ACC112 (cell line): ENCODE data around the gene SORCS2.

Source experiments
- H2AFZ ChIP-seq: fragments of 200-600 bp; sonication (generic); one replicate; pipeline ENCODE4 v1.6.0; 2017; ENCODE audit warnings: antibody characterized with exemption, low read length; ENCODE audit not compliant: unreplicated experiment
- H3K27ac ChIP-seq: fragments of 200-600 bp; sonication (generic); 2 replicates; pipeline ENCODE4 v1.5.1; 2014; ENCODE audit warnings: low read depth, mild to moderate bottlenecking, antibody characterized with exemption, low read length, moderate library complexity
- H3K27me3 ChIP-seq: fragments of 200-600 bp; sonication (generic); 2 replicates; pipeline ENCODE4 v1.6.1; 2014; ENCODE audit warnings: mild to moderate bottlenecking, antibody characterized with exemption, low read length, moderate library complexity, mixed read lengths; ENCODE audit not compliant: insufficient read depth
- H3K36me3 ChIP-seq: fragments of 200-600 bp; sonication (generic); 2 replicates; pipeline ENCODE4 v1.6.1; 2016; ENCODE audit warnings: mild to moderate bottlenecking, antibody characterized with exemption, low read length, moderate library complexity, mixed read lengths; ENCODE audit not compliant: insufficient read depth
- H3K4me1 ChIP-seq: fragments of 200-600 bp; sonication (generic); one replicate; pipeline ENCODE4 v1.6.1; 2016; ENCODE audit warnings: low read length, mixed read lengths; ENCODE audit not compliant: insufficient read depth, unreplicated experiment, control insufficient read depth
- H3K4me3 ChIP-seq: fragments of 200-600 bp; sonication (generic); 2 replicates; pipeline ENCODE4 v1.5.1; 2014; ENCODE audit warnings: mild to moderate bottlenecking, low read depth, low read length
- H3K79me2 ChIP-seq: fragments of 200-600 bp; sonication (generic); one replicate; pipeline ENCODE4 v1.6.0; 2016; ENCODE audit warnings: low read length; ENCODE audit not compliant: control insufficient read depth, unreplicated experiment, insufficient read depth

SORCS2 gene

DNA sequence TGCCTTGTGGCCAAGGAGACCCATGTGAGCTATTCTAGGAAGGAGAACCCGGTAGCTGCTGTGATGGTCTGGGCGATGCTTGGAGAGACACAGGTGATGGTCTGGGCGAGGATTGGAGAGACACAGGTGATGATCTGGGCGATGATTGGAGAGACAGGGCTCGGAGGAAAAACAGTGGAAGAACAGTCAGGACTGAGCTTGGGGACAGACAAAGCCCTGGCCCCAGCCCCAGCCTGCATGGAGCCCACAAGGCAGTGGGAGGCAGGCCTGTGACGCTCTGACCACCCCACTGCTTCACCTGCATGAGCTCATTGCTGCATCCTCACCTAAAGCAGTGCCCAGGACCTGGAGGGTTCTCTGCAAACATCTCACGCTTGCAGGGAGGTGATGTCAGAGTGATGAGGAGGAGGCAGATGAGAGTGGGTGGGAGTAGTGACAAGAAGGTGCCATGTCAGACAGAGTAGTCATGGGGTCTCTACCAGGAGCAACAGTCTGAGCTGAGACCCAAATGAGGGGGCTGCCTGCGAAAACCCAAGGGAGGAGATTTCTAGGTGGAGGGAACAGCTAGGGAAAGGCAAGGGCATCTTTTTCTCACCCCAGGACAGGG is 278.3 kb downstream of the SORCS2 start:
- H3K4me1 ChIP-seq: no peaks in the 10 kb centered on the region

GRCh38 chr4:7472442-7473013 is 280.2 kb downstream of the SORCS2 start:
- Histone ChIP-seq H3K36me3 (no peaks in the 10 kb centered on the region), H3K27me3 (peaks cover 22% of the 10 kb centered on the region), H3K79me2 (no peaks in the 10 kb centered on the region), H3K4me1 (no peaks in the 10 kb centered on the region), H3K27ac (no peak overlapping the region), H2AFZ (no peak overlapping the region), H3K4me3 (no peak overlapping the region)

More for the DNA sequence above, 278.3 kb downstream of the SORCS2 start:
- no peak overlapping the region for H2AFZ ChIP-seq
- H3K79me2 ChIP-seq: no peaks in the 10 kb centered on the region
- H3K36me3 ChIP-seq: no peaks in the 10 kb centered on the region
- no peak overlapping the region for H3K27ac ChIP-seq
- H3K4me3 ChIP-seq: no peak overlapping the region
- H3K27me3 ChIP-seq: peaks cover 24% of the 10 kb centered on the region

GRCh38 chr4:7473081-7473480 is 280.7 kb downstream of the SORCS2 start:
- H3K27ac ChIP-seq: no peak overlapping the region
- H3K4me3 ChIP-seq: no peak overlapping the region
- H3K4me1 ChIP-seq: no peaks in the 10 kb centered on the region

GRCh38 chr4:7474320-7474719 is 282.0 kb downstream of the SORCS2 start:
- H3K4me3 ChIP-seq: no peak overlapping the region
- H3K27me3 ChIP-seq: peaks cover 9% of the 10 kb centered on the region

More at GRCh38 chr4:7473081-7473480, 280.7 kb downstream of the SORCS2 start:
- H2AFZ ChIP-seq: no peak overlapping the region
- H3K27me3 ChIP-seq: peaks cover 17% of the 10 kb centered on the region
- H3K79me2 ChIP-seq: no peaks in the 10 kb centered on the region
- no peaks in the 10 kb centered on the region for H3K36me3 ChIP-seq

GRCh38 chr4:7475207-7475606 is 282.9 kb downstream of the SORCS2 start:
- Histone ChIP-seq H3K4me3 (no peak overlapping the region), H2AFZ (no peak overlapping the region), H3K79me2 (no peaks in the 10 kb centered on the region), H3K36me3 (no peaks in the 10 kb centered on the region), H3K4me1 (no peaks in the 10 kb centered on the region), H3K27ac (no peak overlapping the region), H3K27me3 (peaks cover 5% of the 10 kb centered on the region)

More at GRCh38 chr4:7474320-7474719, 282.0 kb downstream of the SORCS2 start:
- no peak overlapping the region for H3K27ac ChIP-seq
- H3K36me3 ChIP-seq: no peaks in the 10 kb centered on the region
- H2AFZ ChIP-seq: no peak overlapping the region
- no peaks in the 10 kb centered on the region for H3K4me1 ChIP-seq
- H3K79me2 ChIP-seq: no peaks in the 10 kb centered on the region

DNA sequence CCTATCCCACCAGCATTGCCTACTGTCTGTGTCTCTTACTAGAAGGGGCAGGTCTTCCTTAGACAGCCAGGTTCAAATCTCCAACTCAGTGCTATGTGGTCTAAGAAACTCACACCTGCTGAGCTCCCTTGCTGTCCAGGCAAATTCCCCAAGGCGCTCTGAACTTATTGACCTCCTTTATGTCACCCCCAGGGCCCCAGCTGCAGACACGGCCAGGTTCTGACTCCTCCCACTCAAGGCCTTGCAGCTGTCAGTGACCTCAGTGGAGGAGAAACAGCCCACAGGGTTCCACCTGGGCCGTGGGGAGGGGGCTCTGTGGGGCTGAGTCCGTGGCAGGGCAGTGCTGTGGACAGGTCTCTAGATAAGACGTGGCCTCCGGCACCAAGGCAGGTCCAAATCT is 284.5 kb downstream of the SORCS2 start:
- Histone ChIP-seq H3K27ac (no peak overlapping the region), H3K79me2 (no peaks in the 10 kb centered on the region), H3K4me3 (no peak overlapping the region), H3K36me3 (no peaks in the 10 kb centered on the region), H2AFZ (no peak overlapping the region), H3K4me1 (no peaks in the 10 kb centered on the region), H3K27me3 (peaks cover 10% of the 10 kb centered on the region; the same call in 1 of the 2 replicates)

DNA sequence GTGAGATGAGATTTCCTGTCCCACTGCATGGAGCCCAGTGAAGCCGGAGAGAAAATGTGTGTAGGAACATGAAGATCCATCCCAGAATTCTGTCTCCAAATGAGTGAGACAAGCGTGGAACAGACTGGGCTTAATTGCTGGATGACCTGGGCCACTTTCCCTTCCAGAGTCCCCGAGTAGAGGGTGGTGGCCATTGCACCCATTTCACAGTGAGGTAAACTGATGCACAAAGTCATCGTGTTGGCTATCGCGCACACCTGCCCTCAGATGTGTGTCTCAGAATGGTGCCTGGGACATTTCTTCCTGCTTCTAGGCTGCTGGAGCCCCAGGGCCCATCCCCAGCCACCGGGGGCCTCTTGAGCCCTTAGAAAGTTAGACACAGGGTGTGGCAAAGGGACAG is 285.4 kb downstream of the SORCS2 start:
- Histone ChIP-seq H3K27ac (no peak overlapping the region), H3K79me2 (no peaks in the 10 kb centered on the region), H3K27me3 (peaks cover 10% of the 10 kb centered on the region; the same call in 1 of the 2 replicates), H3K36me3 (no peaks in the 10 kb centered on the region), H2AFZ (no peak overlapping the region), H3K4me1 (no peaks in the 10 kb centered on the region), H3K4me3 (no peak overlapping the region)

- H3K36me3 ChIP-seq: no peaks in the 10 kb centered on the region
- H3K4me1 ChIP-seq: no peaks in the 10 kb centered on the region
- H3K27ac ChIP-seq: no peak overlapping the region
- no peak overlapping the region for H2AFZ ChIP-seq
- H3K79me2 ChIP-seq: no peaks in the 10 kb centered on the region
- H3K27me3 ChIP-seq: peaks cover 10% of the 10 kb centered on the region; the same call in 1 of the 2 replicates
- no peak overlapping the region for H3K4me3 ChIP-seq
These were observed 286.3 kb downstream of the SORCS2 start for GRCh38 chr4:7478665-7479064.

DNA sequence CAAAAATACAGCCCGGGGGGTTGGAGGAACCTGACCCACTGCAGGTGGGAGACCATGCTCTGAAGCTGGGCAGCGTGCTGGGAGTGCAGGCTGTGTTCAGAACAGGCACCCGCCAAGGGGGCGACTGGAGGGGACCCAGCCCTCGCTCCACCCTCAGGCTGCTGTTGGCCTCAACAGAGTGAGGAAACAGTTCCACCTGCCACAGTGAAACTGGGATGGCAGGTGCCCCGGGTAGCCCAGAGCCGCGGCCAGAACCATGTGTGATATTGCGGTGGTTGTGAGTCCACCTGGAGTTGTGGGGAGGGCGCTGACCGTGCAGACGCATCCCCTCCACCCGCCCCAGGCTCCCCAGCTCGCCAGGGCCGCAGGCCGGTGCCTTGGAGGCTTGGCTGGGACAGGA is 288.1 kb downstream of the SORCS2 start:
- H3K27ac ChIP-seq: no peak overlapping the region
- no peak overlapping the region for H2AFZ ChIP-seq
- no peaks in the 10 kb centered on the region for H3K79me2 ChIP-seq
- peaks cover 23% of the 10 kb centered on the region; the same call in 1 of the 2 replicates for H3K27me3 ChIP-seq
- H3K36me3 ChIP-seq: no peaks in the 10 kb centered on the region
- H3K4me1 ChIP-seq: no peaks in the 10 kb centered on the region
- no peak overlapping the region for H3K4me3 ChIP-seq

DNA sequence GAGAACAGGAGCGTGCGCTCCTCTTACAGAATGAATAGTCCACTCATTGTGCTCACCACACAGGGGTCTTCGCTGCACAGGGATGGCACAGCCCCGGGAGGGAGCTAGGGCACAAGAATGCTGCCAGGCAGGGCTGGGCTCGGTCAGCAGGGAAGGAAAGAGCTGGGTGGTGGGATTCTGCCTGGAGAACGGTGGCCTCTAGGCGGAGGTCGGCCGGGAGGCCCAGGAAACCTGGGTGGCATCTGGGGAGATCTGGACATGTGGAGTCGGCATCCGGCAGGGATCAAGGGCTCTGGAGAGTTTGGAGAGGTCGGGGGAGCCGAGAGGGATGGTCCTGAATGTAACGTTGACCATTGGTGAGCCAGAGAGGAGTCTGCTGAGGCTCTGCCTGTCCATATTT is 288.9 kb downstream of the SORCS2 start:
- Histone ChIP-seq H3K27ac (no peak overlapping the region), H3K27me3 (peaks cover 27% of the 10 kb centered on the region; the same call in 1 of the 2 replicates), H3K36me3 (no peaks in the 10 kb centered on the region), H3K4me3 (no peak overlapping the region), H2AFZ (no peak overlapping the region), H3K4me1 (no peaks in the 10 kb centered on the region), H3K79me2 (no peaks in the 10 kb centered on the region)

DNA sequence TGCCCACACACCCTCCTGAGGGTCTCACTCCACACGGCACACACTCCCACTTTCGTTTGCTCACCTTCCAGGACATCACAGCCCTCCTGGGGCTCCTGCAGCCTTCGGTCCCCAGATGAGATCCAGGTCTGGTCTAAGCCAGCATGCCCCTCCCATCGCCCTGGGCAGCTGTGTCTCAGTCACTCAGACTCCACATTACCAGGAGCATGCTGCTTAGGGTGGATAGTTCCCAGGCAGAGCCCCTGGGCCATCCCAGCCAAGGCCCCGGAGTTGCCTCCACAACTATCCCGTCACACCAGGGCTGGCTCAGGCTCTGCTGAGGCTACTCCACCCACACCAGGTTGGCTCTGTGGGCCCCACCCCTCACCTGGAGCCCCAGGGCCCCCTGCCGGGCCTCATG is 292.8 kb downstream of the SORCS2 start:
- Histone ChIP-seq H3K36me3 (no peaks in the 10 kb centered on the region), H3K4me3 (no peak overlapping the region), H3K27ac (no peak overlapping the region), H3K4me1 (no peaks in the 10 kb centered on the region), H3K27me3 (peaks cover 52% of the 10 kb centered on the region; the same call in 1 of the 2 replicates), H2AFZ (no peak overlapping the region), H3K79me2 (no peaks in the 10 kb centered on the region)
